ENCODE measurements around the gene FRMD4A. TPM values are rescaled to one million over a fixed set of nuclear protein-coding genes. Genes with fewer than 3 reads are reported as not detected.

FRMD4A gene
- total RNA-seq, 1 donor from 2014 or later: 9.6 TPM

GRCh38 chr10:13633689-13634088, 697.0 kb downstream of the FRMD4A start:
- ATAC-seq: peak; percentile 15

- no peak for ATAC-seq
Observed at GRCh38 chr10:13632884-13633440, 697.8 kb downstream of the FRMD4A start.

- no peak for ATAC-seq
Observed at GRCh38 chr10:13632440-13632839, 698.3 kb downstream of the FRMD4A start.

DNA sequence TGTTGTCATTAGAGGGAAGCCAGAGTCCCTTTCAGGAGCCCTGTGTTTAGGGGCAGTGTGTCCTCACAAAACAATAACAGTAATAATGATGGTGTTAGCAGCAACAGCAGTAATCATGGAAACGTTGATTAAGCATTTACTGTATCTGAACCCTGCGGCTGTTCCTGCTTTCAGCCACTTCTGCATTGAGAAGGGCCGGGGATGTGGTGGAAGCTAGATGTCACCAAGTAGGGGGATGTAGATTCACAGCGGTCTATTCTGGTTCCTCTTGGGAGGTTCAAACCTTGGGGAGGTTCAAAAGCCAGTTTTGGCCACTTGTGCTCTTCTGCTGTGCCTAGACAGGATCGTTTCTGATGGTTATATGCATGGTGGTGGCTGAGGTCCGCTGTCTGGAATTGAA, 699.1 kb downstream of the FRMD4A start:
- ATAC-seq: peak; percentile 15

GRCh38 chr10:13630231-13630630, 700.5 kb downstream of the FRMD4A start:
- ATAC-seq: no peak

DNA sequence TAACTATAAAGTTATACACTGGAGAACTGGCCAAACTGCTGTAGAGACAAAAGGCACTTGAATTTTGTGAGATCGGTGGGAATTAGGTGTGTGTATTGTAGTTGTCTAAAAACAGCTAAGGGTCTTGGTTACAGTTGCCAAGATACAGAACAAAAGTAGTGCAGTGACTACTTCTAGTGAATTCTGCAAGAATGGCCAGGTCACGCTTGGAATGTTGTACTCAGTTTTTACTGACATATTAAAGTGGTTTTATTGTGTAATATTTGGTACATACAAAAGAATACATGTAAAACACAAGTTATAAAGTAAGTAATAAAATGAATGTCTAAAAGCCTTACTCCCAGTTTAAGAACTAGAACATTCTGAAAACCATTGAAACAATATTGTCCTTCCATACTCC, 701.6 kb downstream of the FRMD4A start:
- no peak for ATAC-seq

- no peak for ATAC-seq
Observed at GRCh38 chr10:13628661-13629060, 702.1 kb downstream of the FRMD4A start.

DNA sequence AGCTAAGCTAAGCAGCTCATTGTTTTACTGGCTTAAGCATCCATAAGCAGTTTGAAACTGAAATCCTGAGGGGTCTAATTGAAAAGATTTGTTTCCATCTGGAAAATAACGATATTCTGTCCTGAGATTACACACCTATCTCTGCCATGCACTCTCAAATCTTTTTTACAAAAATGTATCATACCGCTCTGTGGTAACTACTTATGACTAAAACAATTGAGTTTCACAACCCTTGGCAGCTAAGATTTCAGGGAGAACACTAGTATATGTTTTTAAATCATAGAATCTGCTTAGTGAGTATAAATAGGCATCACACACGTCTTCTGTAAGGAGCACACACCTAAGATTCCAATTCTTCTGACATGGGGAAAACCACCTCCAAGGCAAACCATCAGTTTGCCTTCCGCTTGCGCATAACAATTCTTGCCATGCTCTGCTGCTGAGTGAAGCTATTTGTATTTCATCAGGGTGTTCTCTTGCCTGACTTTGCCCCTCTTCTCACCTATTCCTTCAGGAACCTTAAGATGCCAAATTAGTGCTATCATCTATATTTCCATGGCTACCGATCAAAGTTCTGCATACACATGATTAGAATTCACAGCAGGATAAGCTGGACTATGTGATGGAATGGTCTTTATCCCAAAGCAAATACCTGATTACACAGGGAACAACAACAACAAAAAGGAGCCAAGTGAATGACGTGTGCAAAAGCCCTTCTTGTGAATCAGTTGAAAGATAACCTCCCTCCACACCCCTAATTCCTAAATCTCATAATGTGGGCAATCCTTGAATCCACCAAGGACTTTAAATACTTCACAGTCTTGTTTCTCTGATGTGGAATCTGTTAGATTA, 703.0 kb downstream of the FRMD4A start:
- no peak for ATAC-seq

GRCh38 chr10:13624630-13625029, 706.1 kb downstream of the FRMD4A start:
- peak; percentile 74 for ATAC-seq

DNA sequence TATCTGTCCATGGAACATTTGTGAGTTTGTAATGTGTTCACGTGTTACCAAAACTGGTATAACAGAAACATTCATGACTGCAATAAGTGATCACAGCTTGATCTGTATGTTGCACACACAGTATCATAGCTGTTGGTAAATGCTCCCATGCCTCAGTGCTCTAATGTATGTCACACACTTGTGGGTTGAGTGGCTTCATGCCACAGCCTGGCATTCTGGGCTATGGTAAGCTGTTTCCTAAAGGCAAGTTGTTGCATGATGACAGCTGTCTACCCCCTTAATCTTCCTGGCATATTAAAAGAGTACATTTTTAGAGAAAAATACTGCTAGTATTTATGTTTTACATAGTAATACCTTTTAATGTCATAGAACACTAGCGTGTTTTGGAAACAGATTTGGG, 708.8 kb downstream of the FRMD4A start:
- no peak for ATAC-seq

DNA sequence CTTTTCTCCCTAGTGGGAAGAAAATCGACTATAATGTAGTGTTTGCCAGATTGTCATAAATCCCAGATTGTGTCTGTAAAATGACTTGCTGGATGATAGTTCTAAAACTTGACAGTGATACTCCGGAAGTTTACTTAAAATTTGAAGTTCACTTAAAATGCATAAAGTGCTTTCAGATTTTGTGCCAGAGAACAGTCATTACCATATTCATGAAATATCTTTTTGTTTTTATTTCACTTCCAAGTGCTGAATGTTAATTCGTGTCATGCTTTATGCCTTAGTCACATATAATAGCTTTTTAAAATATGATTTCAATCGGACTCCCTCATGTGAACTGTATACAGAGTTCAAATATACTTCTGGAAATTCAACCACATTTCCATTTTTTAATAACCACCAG, 713.6 kb downstream of the FRMD4A start:
- ATAC-seq: no peak

DNA sequence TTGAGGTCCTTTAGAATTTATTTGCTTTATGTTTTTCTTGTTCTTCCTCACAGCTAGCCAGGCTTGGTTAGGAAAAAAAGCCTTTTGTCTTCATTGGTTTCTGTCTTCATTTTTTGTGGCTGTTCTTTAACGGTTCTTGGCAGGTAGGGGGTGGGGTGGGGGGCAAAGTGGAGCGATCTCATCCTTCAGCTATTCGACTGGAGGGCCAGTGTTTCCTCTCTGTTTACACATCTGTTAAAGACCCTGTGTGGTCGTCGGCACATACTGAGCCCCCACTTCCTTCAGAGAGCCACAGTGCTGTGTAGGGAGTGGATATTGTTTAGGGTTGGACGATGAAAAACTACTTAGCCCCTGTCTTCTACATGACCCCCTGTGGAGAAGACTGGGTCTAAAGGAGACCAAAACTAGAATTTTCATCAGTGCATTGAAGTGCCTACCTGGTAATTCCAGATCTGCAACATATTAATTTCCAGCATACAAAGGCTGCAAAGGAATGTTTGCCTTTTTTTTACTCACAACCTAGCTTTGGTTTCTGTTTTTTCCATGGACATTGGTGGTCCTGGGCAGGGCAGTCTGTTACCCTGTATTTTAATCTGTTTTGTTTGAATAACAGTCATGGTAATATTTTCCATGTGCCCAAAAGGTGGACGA, 714.9 kb downstream of the FRMD4A start:
- no peak for ATAC-seq

DNA sequence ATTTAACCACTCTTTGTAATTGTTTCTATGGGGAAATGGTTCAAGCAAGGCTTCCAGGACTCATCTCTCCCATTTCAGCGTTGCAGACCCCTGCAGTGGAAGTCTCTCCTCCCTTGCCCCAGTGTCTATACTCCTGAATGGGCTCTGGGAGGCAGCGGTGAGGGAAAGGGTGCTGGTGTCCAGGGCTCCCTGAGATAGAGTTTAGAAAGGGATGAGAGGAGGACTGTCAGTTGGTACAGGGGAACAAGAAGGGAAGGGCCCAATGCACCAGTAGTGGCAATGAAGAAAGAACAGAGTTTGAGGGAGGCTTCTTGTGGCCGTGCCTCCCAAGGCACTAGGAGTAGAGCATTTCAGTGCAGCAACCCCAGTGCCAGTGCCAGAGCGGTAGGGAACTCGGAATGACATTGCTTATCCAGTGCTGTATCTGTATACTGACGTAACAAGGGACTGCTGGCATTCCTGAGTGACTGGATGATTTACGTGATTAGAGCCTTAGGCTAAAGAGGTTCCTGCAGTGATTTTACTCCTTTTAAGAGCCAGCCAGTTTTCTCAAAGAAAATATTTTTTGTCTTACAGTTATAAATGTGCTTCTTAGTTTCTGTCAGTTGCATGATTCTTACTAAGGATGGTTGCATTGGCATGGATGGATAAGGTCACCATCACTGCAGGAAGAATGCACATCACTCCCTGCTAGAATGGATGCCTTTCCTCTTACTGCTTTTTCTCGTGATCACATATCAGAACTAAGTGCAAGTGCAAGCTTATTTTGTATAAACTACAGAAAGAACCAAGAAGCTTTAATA, 716.0 kb downstream of the FRMD4A start:
- ATAC-seq: peak; percentile 33

- ATAC-seq: no peak
Observed at GRCh38 chr10:13613519-13613918, 717.2 kb downstream of the FRMD4A start.

DNA sequence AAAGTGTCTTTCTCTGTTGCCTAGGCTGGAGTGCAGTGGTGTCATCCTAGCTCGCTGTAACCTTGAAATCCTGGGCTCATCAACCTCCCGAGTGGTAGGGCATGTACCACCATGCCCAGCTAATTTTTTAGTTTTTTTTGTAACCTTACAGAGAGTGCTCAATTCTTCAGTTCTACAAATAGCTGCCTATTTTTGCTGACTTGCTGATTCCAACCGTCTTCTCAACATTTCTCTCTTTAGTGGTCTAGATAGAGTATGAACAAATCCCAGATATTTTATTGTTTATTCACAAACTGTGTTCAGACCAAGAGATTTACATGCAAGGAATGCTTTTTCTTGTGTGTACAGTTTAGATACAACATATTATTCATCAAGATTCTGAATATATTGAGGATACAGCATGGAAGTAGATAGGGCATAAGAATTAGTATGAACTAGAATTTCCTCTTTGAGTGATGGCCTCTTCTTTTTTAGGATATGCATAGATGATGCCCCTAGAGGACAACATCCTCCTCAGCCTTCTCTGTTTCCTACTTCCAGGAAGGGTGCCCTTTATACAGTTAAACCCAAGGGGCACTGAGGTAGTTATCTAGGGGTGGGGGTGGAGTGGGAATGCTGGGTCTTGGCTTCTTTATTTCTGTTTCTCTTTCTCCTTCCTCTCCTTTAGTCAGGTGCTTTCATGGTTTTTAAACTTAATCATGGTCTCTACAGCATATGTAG, 717.9 kb downstream of the FRMD4A start:
- no peak for ATAC-seq

DNA sequence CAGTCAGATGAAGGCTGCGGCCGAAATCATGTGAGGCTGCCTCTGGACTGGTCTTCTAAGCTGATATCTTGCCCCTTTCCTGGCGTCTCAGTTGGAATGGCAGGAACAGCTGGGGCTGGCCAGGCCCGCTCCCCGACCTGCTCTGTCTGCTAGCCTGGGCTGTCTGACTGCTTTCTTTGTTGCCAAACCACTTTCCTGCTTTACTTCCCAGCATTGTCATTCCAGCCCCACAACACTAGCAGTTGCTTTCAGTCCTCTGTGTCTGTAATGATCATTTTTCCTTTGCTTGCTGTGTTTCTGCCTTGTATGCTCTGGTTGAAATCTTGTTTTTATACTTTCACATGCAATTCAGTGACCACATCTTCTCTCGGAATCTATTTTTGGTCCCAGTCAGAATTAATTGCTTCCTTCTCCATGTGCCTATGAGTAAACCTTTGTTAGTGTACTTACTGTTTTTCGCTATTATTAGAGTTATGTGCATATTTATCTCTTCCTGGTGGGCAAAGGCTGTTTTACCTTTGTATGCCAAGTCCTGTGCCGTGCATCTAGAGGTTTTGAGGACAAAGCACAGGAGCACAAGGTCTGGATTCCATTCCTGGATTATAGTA, 722.4 kb downstream of the FRMD4A start:
- peak; percentile 53 for ATAC-seq

DNA sequence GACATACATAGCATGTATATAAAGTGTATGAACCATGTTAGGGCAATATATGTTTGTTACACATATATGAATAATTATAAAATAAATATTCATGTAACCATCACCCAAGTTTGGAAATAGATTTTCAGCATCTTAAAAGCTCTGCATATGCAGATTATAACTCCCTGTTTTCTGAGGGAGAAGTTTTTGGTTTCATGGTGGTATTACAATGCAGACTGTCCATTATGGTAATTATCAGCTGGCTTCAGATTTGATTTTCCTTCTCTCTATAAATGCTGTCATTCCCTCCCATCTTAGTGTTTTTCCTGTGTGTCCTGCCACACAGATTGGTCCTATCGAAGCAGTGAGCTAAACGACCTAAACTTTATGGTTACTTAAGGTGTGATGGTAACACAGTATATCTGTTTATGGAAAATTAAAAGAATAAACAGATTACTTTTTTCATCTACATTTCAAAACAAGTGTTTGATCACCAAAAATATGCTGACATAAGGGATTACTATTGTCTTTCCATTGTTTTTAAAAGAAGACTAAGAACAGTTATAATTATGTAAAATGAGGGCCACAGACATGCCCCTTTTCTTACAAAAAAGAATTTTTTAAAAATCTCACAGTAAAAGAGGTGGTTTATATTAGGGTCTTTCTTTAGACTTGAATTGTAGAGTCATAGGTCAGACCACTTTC, 726.2 kb downstream of the FRMD4A start:
- no peak for ATAC-seq

- no peak for ATAC-seq
Observed at GRCh38 chr10:13597909-13598308, 732.8 kb downstream of the FRMD4A start.

- no peak for ATAC-seq
Observed at GRCh38 chr10:13594641-13595040, 736.1 kb downstream of the FRMD4A start.
